ENCODE data around the gene NID2. TPM values are rescaled to one million over a fixed set of nuclear protein-coding genes. Genes with fewer than 3 reads are reported as not detected.

Gene NID2
- total and polyA plus RNA-seq, 2 donors (not counting 1 experiment from before 2014, with no cell fraction given) = 181 to 2,513 TPM

- no peaks in the 10 kb centered on the region for H3K9me3 ChIP-seq (ENCODE audit: control insufficient read depth, insufficient read depth, low read depth, low read length)
- peaks cover 10% of the 10 kb centered on the region for H3K4me1 ChIP-seq (ENCODE audit: control insufficient read depth, extremely low read depth, insufficient read depth, low read length)
- no peaks in the 10 kb centered on the region for H4K20me1 ChIP-seq (ENCODE audit: control insufficient read depth, extremely low read depth, insufficient read depth, low read length)
- no peak overlapping the region for H3K9ac ChIP-seq (ENCODE audit: insufficient read depth, low read length)
- TF ChIP-seq CTCF (conservative IDR thresholded peaks at IDR 0.05 in 1 of 2, IDR thresholded peaks at IDR 0.05 in 1 of 2; ENCODE audit: low read depth in 1 of 2, low read length in 2 of 2) = no peak
- TF ChIP-seq EZH2 (IDR thresholded peaks at IDR 0.05; ENCODE audit: low read length, missing control alignments) = no peak
- H3K36me3 ChIP-seq (ENCODE audit: control insufficient read depth, insufficient read depth, low read length) = peaks cover 46% of the 10 kb centered on the region
- DNase-seq (ENCODE audit: low read depth in 2 of 2) = no peak
- no peaks in the 10 kb centered on the region for H3K27me3 ChIP-seq (ENCODE audit: control insufficient read depth, insufficient read depth, low read length)
- H3K4me2 ChIP-seq (ENCODE audit: extremely low read depth, insufficient read depth, low read length) = no peak overlapping the region
- peaks cover 4% of the 10 kb centered on the region for H3K79me2 ChIP-seq (ENCODE audit: control insufficient read depth, insufficient read depth, low read length)
- H3K4me3 ChIP-seq (replicated peaks in 1 of 4; ENCODE audit: control extremely low read depth in 1 of 4, insufficient read depth in 1 of 4, low read depth in 3 of 4, low read length in 4 of 4) = no peak overlapping the region
- H3K27ac ChIP-seq (ENCODE audit: insufficient read depth, low read length) = no peak overlapping the region
- H2AFZ ChIP-seq (ENCODE audit: low read length) = no peak overlapping the region
Measured at GRCh38 chr14:52014601-52015267, 54.1 kb downstream of the NID2 start.

GRCh38 chr14:52013984-52014600, 54.8 kb downstream of the NID2 start:
- Histone ChIP-seq H3K27ac (ENCODE audit: insufficient read depth, low read length) (no peak overlapping the region), H3K36me3 (ENCODE audit: control insufficient read depth, insufficient read depth, low read length) (peaks cover 44% of the 10 kb centered on the region), H3K9me3 (ENCODE audit: control insufficient read depth, insufficient read depth, low read depth, low read length) (no peaks in the 10 kb centered on the region), H3K4me2 (ENCODE audit: extremely low read depth, insufficient read depth, low read length) (no peak overlapping the region), H3K4me1 (ENCODE audit: control insufficient read depth, extremely low read depth, insufficient read depth, low read length) (peaks cover 10% of the 10 kb centered on the region), H3K4me3 (replicated peaks in 1 of 4; ENCODE audit: control extremely low read depth in 1 of 4, insufficient read depth in 1 of 4, low read depth in 3 of 4, low read length in 4 of 4) (no peak overlapping the region), H3K9ac (ENCODE audit: insufficient read depth, low read length) (no peak overlapping the region), H2AFZ (ENCODE audit: low read length) (no peak overlapping the region), H4K20me1 (ENCODE audit: control insufficient read depth, extremely low read depth, insufficient read depth, low read length) (no peaks in the 10 kb centered on the region), H3K79me2 (ENCODE audit: control insufficient read depth, insufficient read depth, low read length) (peaks cover 6% of the 10 kb centered on the region), H3K27me3 (ENCODE audit: control insufficient read depth, insufficient read depth, low read length) (no peaks in the 10 kb centered on the region)
- DNase-seq (ENCODE audit: low read depth in 2 of 2) = no peak
- peak in 1 of 2 donors; percentile 17 for TF ChIP-seq CTCF (conservative IDR thresholded peaks at IDR 0.05 in 1 of 2, IDR thresholded peaks at IDR 0.05 in 1 of 2; ENCODE audit: low read depth in 1 of 2, low read length in 2 of 2)
- no peak for TF ChIP-seq EZH2 (IDR thresholded peaks at IDR 0.05; ENCODE audit: low read length, missing control alignments)

GRCh38 chr14:52012635-52013034, 56.2 kb downstream of the NID2 start:
- no peak overlapping the region for H3K27ac ChIP-seq (ENCODE audit: insufficient read depth, low read length)
- H3K4me2 ChIP-seq (ENCODE audit: extremely low read depth, insufficient read depth, low read length) = no peak overlapping the region
- no peaks in the 10 kb centered on the region for H3K27me3 ChIP-seq (ENCODE audit: control insufficient read depth, insufficient read depth, low read length)
- peaks cover 5% of the 10 kb centered on the region for H3K79me2 ChIP-seq (ENCODE audit: control insufficient read depth, insufficient read depth, low read length)
- peaks cover 6% of the 10 kb centered on the region for H3K4me1 ChIP-seq (ENCODE audit: control insufficient read depth, extremely low read depth, insufficient read depth, low read length)
- H3K9me3 ChIP-seq (ENCODE audit: control insufficient read depth, insufficient read depth, low read depth, low read length) = no peaks in the 10 kb centered on the region
- no peak overlapping the region for H3K4me3 ChIP-seq (replicated peaks in 1 of 4; ENCODE audit: control extremely low read depth in 1 of 4, insufficient read depth in 1 of 4, low read depth in 3 of 4, low read length in 4 of 4)
- peak in 1 of 2 donors; percentile 79 for DNase-seq (ENCODE audit: low read depth in 2 of 2)
- H4K20me1 ChIP-seq (ENCODE audit: control insufficient read depth, extremely low read depth, insufficient read depth, low read length) = no peaks in the 10 kb centered on the region
- peaks cover 43% of the 10 kb centered on the region for H3K36me3 ChIP-seq (ENCODE audit: control insufficient read depth, insufficient read depth, low read length)
- no peak for TF ChIP-seq CTCF (conservative IDR thresholded peaks at IDR 0.05 in 1 of 2, IDR thresholded peaks at IDR 0.05 in 1 of 2; ENCODE audit: low read depth in 1 of 2, low read length in 2 of 2)
- TF ChIP-seq EZH2 (IDR thresholded peaks at IDR 0.05; ENCODE audit: low read length, missing control alignments) = no peak
- H3K9ac ChIP-seq (ENCODE audit: insufficient read depth, low read length) = no peak overlapping the region
- H2AFZ ChIP-seq (ENCODE audit: low read length) = no peak overlapping the region
